A549 (cell line): ENCODE measurements around the gene TMEM255B. TPM values are rescaled to one million over a fixed set of nuclear protein-coding genes. Genes with fewer than 3 reads are reported as not detected.

ENCODE experiments used
- ATAC-seq, 2 experiments: fragments of 200-7000 bp in 1 of 2; fragments of >200 bp in 1 of 2; cut with Nextera tagmentation in 1 of 2; cut with Tn5 transposase in 1 of 2; 3 replicates each; pipeline versions ENCODE4 v1.8.0 to v1.9.1; 2018 to 2020; ENCODE audit warnings: mild to moderate bottlenecking in 1 of 2, moderate library complexity in 1 of 2
- CTCF ChIA-PET: fragments of 300-600 bp; sonication (Branson Sonifier 250); formaldehyde crosslinking; extraction: SDS; loops from one replicate; lab custom pipeline; 2021; ENCODE audit warnings: antibody characterized with exemption, inconsistent platforms; lab: Yijun Ruan, JAX
- POLR2A ChIA-PET: fragments of 350-600 bp; formaldehyde crosslinking; extraction: SDS; loops from one replicate; lab custom pipeline; 2021; ENCODE audit warnings: antibody characterized with exemption, inconsistent platforms; lab: Yijun Ruan, JAX
- DNase-seq, 2 experiments: peaks; one replicate each; pipeline versions ENCODE4 v3.0.0 to v3.0.0-alpha.2; 2011 to 2016; ENCODE audit warnings: low read depth in 1 of 2, low spot score in 1 of 2
- FAIRE-seq: peaks from 2 replicates; lab custom pipeline; 2011; peaks lifted over from hg19 to GRCh38; lab: Jason Lieb, UNC
- H3K27ac ChIP-seq, 2 experiments: fragments of >200 bp; sonication (Bioruptor Twin); formaldehyde crosslinking; 3 replicates each; pipeline ENCODE4 v1.5.1; 2016 to 2017
- H3K4me1 ChIP-seq: fragments of >200 bp; sonication (Bioruptor Twin); formaldehyde crosslinking; 3 replicates; pipeline ENCODE4 v1.6.1; 2016
- H3K4me2 ChIP-seq: fragments of >200 bp; sonication (Bioruptor Twin); formaldehyde crosslinking; 3 replicates; pipeline ENCODE4 v1.6.1; 2016
- H3K4me3 ChIP-seq: fragments of >200 bp; sonication (Bioruptor Twin); formaldehyde crosslinking; 3 replicates; pipeline ENCODE4 v1.5.1; 2016
- H3K9me3 ChIP-seq: fragments of >200 bp; sonication (Bioruptor Twin); formaldehyde crosslinking; 3 replicates; pipeline ENCODE4 v1.6.1; 2016
- EHF ChIP-seq: fragments of 250-450 bp; sonication (Bioruptor Pico); IDR thresholded peaks from 2 replicates; pipeline ENCODE4 v1.5.0; 2020; ENCODE audit warnings: mild to moderate bottlenecking
- EP300 ChIP-seq, 2 experiments: fragments of >200 bp; sonication (Bioruptor Twin); formaldehyde crosslinking; IDR thresholded peaks; 2 replicates in 1 of 2; 3 replicates in 1 of 2; pipeline ENCODE4 v1.6.1; 2016 to 2017
- FOSB ChIP-seq: fragments of 250-450 bp; sonication (Bioruptor Pico); IDR thresholded peaks from 2 replicates; pipeline ENCODE4 v1.5.0; 2020; ENCODE audit warnings: mild to moderate bottlenecking, moderate library complexity
- FOSL2 ChIP-seq, 2 experiments: fragments of 450-650 bp in 1 of 2; fragments of >200 bp in 1 of 2; sonication (Bioruptor Twin) in 1 of 2; formaldehyde crosslinking; IDR thresholded peaks; 2 replicates each; pipeline versions ENCODE4 v1.5.0 to v1.6.1; 2016 to 2020; ENCODE audit warnings: mild to moderate bottlenecking in 1 of 2, moderate library complexity in 1 of 2
- GATA3 ChIP-seq: IDR thresholded peaks from 2 replicates; pipeline ENCODE4 v1.6.1; 2012; ENCODE audit warnings: borderline replicate concordance
- HDAC2 ChIP-seq: fragments of 200-600 bp; sonication (generic); IDR thresholded peaks from 2 replicates; pipeline ENCODE4 v1.6.1; 2016
- HEYL ChIP-seq: fragments of 250-450 bp; sonication (Bioruptor Pico); IDR thresholded peaks from 2 replicates; pipeline ENCODE4 v1.8.0; 2021; ENCODE audit warnings: mild to moderate bottlenecking, moderate library complexity
- HOXA7 ChIP-seq: fragments of 250-450 bp; sonication (Bioruptor Pico); IDR thresholded peaks from 2 replicates; pipeline ENCODE4 v1.5.0; 2020; ENCODE audit warnings: mild to moderate bottlenecking, moderate library complexity
- KDM1A ChIP-seq: fragments of 200-600 bp; sonication (generic); IDR thresholded peaks from 2 replicates; pipeline ENCODE4 v1.6.1; 2016; ENCODE audit warnings: low read depth, mild to moderate bottlenecking
- KDM5A ChIP-seq: fragments of 200-600 bp; sonication (generic); IDR thresholded peaks from 2 replicates; pipeline ENCODE4 v1.6.1; 2016; ENCODE audit warnings: antibody characterized with exemption, mild to moderate bottlenecking
- MAZ ChIP-seq: fragments of 150-350 bp; IDR thresholded peaks from 2 replicates; pipeline ENCODE4 v1.6.1; 2014; ENCODE audit warnings: antibody characterized with exemption, low read depth, low read length, borderline replicate concordance
- NFE2L2 ChIP-seq: fragments of 150-350 bp; conservative IDR thresholded peaks from 2 replicates; pipeline ENCODE4 v1.6.1; 2014; ENCODE audit warnings: low read length
- NPAS2 ChIP-seq: fragments of 250-450 bp; sonication (Bioruptor Pico); IDR thresholded peaks from 2 replicates; pipeline ENCODE4 v1.8.0; 2022; ENCODE audit warnings: mild to moderate bottlenecking, moderate library complexity, borderline replicate concordance
- NR3C1 ChIP-seq: fragments of >200 bp; sonication (Bioruptor Twin); formaldehyde crosslinking; IDR thresholded peaks from 3 replicates; pipeline ENCODE4 v1.6.1; 2017
- RAD21 ChIP-seq, 2 experiments: fragments of >200 bp in 1 of 2; sonication (Bioruptor Twin) in 1 of 2; formaldehyde crosslinking in 1 of 2; IDR thresholded peaks in 1 of 2; conservative IDR thresholded peaks in 1 of 2; 2 replicates in 1 of 2; 3 replicates in 1 of 2; pipeline ENCODE4 v1.6.1; 2012 to 2018; ENCODE audit warnings: inconsistent platforms in 1 of 2
- RCOR1 ChIP-seq: fragments of 150-350 bp; IDR thresholded peaks from 2 replicates; pipeline ENCODE4 v1.6.1; 2014; ENCODE audit warnings: antibody characterized with exemption, low read length, low read depth
- ZNF302 ChIP-seq: fragments of 250-450 bp; sonication (Bioruptor Pico); IDR thresholded peaks from 2 replicates; pipeline ENCODE4 v1.9.0; 2021; ENCODE audit warnings: inconsistent platforms, mild to moderate bottlenecking, moderate library complexity
- WGBS: methylation state at CpG from one replicate; pipeline ENCODE4 v1.1.6; 2017; ENCODE audit errors: missing lambda C conversion rate; 5-methylcytosine and 5-hydroxymethylcytosine counted together
- polyA plus RNA-seq, 4 experiments: library from polyadenylated mRNA; depleted of rRNA in 3 of 4; stranded (reverse); fragments of >200 nt; fragmentation: RNase III in 1 of 4; extraction: RNeasy Plus Mini Kit Qiagen cat#74134 plus additional on column Dnase treatment in 1 of 4; gene quantifications; 2 replicates in 3 of 4; 3 replicates in 1 of 4; pipeline ENCODE4 v1.2.3, GENCODE V29; 2011 to 2017
- TF ChIP-seq, protein P1 (sequence below): fragments of 150-350 bp; IDR thresholded peaks from 2 replicates; pipeline ENCODE4 v1.6.1; 2014; ENCODE audit warnings: low read depth, mild to moderate bottlenecking, low read length
- TF ChIP-seq, protein P2 (sequence below): fragments of 450-650 bp; IDR thresholded peaks from 2 replicates; pipeline ENCODE4 v1.6.1; 2014; ENCODE audit warnings: antibody characterized with exemption
- TF ChIP-seq, protein P3 (sequence below): fragments of 250-450 bp; sonication (Bioruptor Pico); IDR thresholded peaks from 2 replicates; pipeline ENCODE4 v1.5.0; 2020; ENCODE audit warnings: low read depth, mild to moderate bottlenecking, moderate library complexity
- TF ChIP-seq, protein P4 (sequence below): fragments of >200 bp; sonication (Bioruptor Twin); formaldehyde crosslinking; IDR thresholded peaks from 3 replicates; pipeline ENCODE4 v1.5.1; 2016
- TF ChIP-seq, protein P5 (sequence below): IDR thresholded peaks from 2 replicates; pipeline ENCODE4 v1.6.1; 2012
- TF ChIP-seq, protein P6 (sequence below): fragments of >200 bp; sonication (Bioruptor Twin); formaldehyde crosslinking; IDR thresholded peaks from 2 replicates; pipeline ENCODE4 v1.6.1; 2016

The TMEM255B gene
- polyA plus RNA-seq, 2 of the 4 experiments (the other 2 are of a cell fraction), result 0.54 to 1.1 TPM

DNA sequence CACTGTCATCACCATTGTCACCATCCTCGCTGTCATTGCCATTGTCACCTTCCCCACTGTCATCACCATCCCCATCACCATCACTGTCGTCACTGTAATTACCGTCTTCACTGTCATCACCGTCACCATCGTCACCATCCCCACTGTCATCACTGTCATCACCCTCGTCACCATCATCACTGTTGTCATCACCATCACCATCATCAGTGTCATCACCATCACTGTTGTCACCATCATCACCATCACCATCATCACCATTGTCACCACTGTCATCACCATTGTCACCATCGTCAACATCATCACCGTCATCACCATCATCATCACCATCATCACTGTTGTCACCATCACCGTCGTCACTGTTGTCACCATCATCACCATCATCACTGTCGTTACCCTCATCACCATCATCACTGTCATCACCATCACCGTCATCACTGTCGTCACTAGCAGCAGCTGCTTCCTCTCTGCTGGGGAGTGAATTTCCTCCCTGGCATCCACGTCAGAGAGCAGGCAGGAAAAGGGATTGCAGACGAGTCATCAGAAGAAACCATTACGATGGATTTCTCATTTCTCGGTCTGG, 27.3 kb downstream of the TMEM255B start:
- DNase-seq, result no peak
- no peak overlapping the region for H3K4me3 ChIP-seq
- 64% methylated on average over 17 of the region's 17 CpGs for WGBS
- ChIA-PET POLR2A (no interaction called here), CTCF (no interaction called here)
- no peak for FAIRE-seq
- H3K4me1 ChIP-seq, result no peaks in the 10 kb centered on the region
- no peak for ATAC-seq
- no peak overlapping the region for H3K27ac ChIP-seq
- no peaks in the 10 kb centered on the region for H3K9me3 ChIP-seq
- TF ChIP-seq GATA3, result no peak
- TF ChIP-seq HOXA7 (CRISPR knock-in tag), result no peak
- no peak for TF ChIP-seq KDM1A
- no peak for TF ChIP-seq HEYL (CRISPR knock-in tag)
- TF ChIP-seq EP300 (IDR thresholded peaks at IDR 0.05), result no peak
- TF ChIP-seq NFE2L2, result no peak
- no peak for TF ChIP-seq KDM5A
- no peak for TF ChIP-seq NPAS2 (CRISPR knock-in tag)
- TF ChIP-seq, protein P1, sequence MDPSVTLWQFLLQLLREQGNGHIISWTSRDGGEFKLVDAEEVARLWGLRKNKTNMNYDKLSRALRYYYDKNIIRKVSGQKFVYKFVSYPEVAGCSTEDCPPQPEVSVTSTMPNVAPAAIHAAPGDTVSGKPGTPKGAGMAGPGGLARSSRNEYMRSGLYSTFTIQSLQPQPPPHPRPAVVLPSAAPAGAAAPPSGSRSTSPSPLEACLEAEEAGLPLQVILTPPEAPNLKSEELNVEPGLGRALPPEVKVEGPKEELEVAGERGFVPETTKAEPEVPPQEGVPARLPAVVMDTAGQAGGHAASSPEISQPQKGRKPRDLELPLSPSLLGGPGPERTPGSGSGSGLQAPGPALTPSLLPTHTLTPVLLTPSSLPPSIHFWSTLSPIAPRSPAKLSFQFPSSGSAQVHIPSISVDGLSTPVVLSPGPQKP, result no peak
- no peak for TF ChIP-seq EHF (CRISPR knock-in tag)
- H3K4me2 ChIP-seq, result no peak overlapping the region

DNA sequence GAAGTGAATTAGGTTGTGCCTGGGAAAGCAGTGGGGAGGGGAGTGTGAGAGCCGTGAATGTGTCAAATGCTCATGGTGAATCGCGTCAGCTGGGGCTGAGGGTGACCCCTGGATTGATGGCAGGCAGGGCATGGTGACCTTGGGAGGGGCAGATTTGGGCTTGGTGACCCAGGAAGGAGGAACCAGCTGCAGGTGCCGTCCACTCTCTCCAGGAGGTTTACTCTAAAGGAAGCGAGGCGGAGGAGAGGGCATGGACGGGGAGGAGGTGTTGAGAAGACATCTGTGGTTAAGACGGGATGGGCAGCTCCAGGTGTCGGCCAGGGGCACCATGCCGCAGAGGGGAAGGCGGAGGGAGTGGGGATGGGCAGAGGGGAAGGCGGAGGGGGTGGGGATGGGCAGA, 28.7 kb downstream of the TMEM255B start:
- FAIRE-seq (no peak), ATAC-seq (no peak), DNase-seq (no peak)
- Histone ChIP-seq H3K27ac (no peak overlapping the region), H3K4me1 (no peaks in the 10 kb centered on the region), H3K4me2 (no peak overlapping the region), H3K4me3 (no peak overlapping the region), H3K9me3 (no peaks in the 10 kb centered on the region)
- ChIA-PET POLR2A (no interaction called here), CTCF (no interaction called here)
- no peak for TF ChIP-seq RAD21 (conservative IDR thresholded peaks at IDR 0.05 in 1 of 2, IDR thresholded peaks at IDR 0.05 in 1 of 2)
- TF ChIP-seq, protein P2, sequence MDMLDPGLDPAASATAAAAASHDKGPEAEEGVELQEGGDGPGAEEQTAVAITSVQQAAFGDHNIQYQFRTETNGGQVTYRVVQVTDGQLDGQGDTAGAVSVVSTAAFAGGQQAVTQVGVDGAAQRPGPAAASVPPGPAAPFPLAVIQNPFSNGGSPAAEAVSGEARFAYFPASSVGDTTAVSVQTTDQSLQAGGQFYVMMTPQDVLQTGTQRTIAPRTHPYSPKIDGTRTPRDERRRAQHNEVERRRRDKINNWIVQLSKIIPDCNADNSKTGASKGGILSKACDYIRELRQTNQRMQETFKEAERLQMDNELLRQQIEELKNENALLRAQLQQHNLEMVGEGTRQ, result no peak
- TF ChIP-seq EP300 (IDR thresholded peaks at IDR 0.05), result no peak
- no peak for TF ChIP-seq KDM1A
- no peak for TF ChIP-seq MAZ
- no peak for TF ChIP-seq NFE2L2
- TF ChIP-seq HOXA7 (CRISPR knock-in tag), result no peak
- TF ChIP-seq HEYL (CRISPR knock-in tag), result no peak
- no peak for TF ChIP-seq NR3C1
- TF ChIP-seq, protein P3, sequence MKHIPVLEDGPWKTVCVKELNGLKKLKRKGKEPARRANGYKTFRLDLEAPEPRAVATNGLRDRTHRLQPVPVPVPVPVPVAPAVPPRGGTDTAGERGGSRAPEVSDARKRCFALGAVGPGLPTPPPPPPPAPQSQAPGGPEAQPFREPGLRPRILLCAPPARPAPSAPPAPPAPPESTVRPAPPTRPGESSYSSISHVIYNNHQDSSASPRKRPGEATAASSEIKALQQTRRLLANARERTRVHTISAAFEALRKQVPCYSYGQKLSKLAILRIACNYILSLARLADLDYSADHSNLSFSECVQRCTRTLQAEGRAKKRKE, result no peak
- TF ChIP-seq FOSL2 (IDR thresholded peaks at IDR 0.05), result no peak
- no peak for TF ChIP-seq FOSL2 (CRISPR knock-in tag; IDR thresholded peaks at IDR 0.05)
- TF ChIP-seq, protein P4, sequence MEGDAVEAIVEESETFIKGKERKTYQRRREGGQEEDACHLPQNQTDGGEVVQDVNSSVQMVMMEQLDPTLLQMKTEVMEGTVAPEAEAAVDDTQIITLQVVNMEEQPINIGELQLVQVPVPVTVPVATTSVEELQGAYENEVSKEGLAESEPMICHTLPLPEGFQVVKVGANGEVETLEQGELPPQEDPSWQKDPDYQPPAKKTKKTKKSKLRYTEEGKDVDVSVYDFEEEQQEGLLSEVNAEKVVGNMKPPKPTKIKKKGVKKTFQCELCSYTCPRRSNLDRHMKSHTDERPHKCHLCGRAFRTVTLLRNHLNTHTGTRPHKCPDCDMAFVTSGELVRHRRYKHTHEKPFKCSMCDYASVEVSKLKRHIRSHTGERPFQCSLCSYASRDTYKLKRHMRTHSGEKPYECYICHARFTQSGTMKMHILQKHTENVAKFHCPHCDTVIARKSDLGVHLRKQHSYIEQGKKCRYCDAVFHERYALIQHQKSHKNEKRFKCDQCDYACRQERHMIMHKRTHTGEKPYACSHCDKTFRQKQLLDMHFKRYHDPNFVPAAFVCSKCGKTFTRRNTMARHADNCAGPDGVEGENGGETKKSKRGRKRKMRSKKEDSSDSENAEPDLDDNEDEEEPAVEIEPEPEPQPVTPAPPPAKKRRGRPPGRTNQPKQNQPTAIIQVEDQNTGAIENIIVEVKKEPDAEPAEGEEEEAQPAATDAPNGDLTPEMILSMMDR, result no peak
- no peak for TF ChIP-seq HDAC2
- no peak for TF ChIP-seq ZNF302
- TF ChIP-seq, protein P5, sequence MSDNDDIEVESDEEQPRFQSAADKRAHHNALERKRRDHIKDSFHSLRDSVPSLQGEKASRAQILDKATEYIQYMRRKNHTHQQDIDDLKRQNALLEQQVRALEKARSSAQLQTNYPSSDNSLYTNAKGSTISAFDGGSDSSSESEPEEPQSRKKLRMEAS, result no peak
- TF ChIP-seq RCOR1, result no peak
- TF ChIP-seq FOSB, result no peak
- TF ChIP-seq, protein P6, sequence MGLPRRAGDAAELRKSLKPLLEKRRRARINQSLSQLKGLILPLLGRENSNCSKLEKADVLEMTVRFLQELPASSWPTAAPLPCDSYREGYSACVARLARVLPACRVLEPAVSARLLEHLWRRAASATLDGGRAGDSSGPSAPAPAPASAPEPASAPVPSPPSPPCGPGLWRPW, result no peak
- TF ChIP-seq EHF (CRISPR knock-in tag), result no peak
- WGBS, result 52% methylated on average over 11 of the region's 12 CpGs
